DMS79 (cell line): Measurements from ENCODE around the gene KRT8.
"Not testable (repeated sequence)": the region's sequence is repeated elsewhere in the genome, so short reads cannot be mapped to it uniquely, and the experiment has no call there.

Experiments
- DNase-seq: peaks from one replicate; lab custom pipeline; 2025; lab: John Stamatoyannopoulos, UW

Gene KRT8

GRCh38 chr12:52901715-52902541 lies 2.9 kb downstream of the KRT8 start:
- no peak for DNase-seq

GRCh38 chr12:52900896-52901714 lies 3.8 kb downstream of the KRT8 start:
- DNase-seq, result no peak

- DNase-seq, result no peak
These were observed 4.5 kb downstream of the KRT8 start for GRCh38 chr12:52900166-52900895.

- DNase-seq, result no peak
These were observed 5.4 kb downstream of the KRT8 start for GRCh38 chr12:52899338-52900035.

- DNase-seq, result no peak
These were observed 8.4 kb downstream of the KRT8 start for GRCh38 chr12:52896190-52897100.

- no peak for DNase-seq
These were observed 9.1 kb downstream of the KRT8 start for GRCh38 chr12:52895726-52896189.

- DNase-seq, result no peak
These were observed 11.9 kb downstream of the KRT8 start for GRCh38 chr12:52892974-52893373.

- no peak for DNase-seq
These were observed 12.5 kb downstream of the KRT8 start for GRCh38 chr12:52892207-52892852.

GRCh38 chr12:52891044-52891443 lies 13.8 kb downstream of the KRT8 start:
- DNase-seq, result no peak

- DNase-seq, result no peak
These were observed 14.5 kb downstream of the KRT8 start for GRCh38 chr12:52890417-52890816.

GRCh38 chr12:52884526-52885293 lies 20.2 kb downstream of the KRT8 start:
- peak; percentile 10 for DNase-seq

- not testable (repeated sequence) for DNase-seq
These were observed 24.4 kb downstream of the KRT8 start for GRCh38 chr12:52880499-52880898.

- DNase-seq, result no peak
These were observed 25.2 kb downstream of the KRT8 start for GRCh38 chr12:52879394-52880351.

GRCh38 chr12:52878507-52879393 lies 26.1 kb downstream of the KRT8 start:
- no peak for DNase-seq

- no peak for DNase-seq
These were observed 27.6 kb downstream of the KRT8 start for GRCh38 chr12:52877242-52877641.

- peak; percentile 46 for DNase-seq
These were observed 28.5 kb downstream of the KRT8 start for GRCh38 chr12:52876372-52876771.
